Panc1 (cell line): Measurements from ENCODE around the gene SERHL2.
"Not testable (repeated sequence)": the region's sequence is repeated elsewhere in the genome, so short reads cannot be mapped to it uniquely, and the experiment has no call there.

ENCODE experiments used
- POLR2AphosphoS5 ChIP-seq: IDR thresholded peaks from 2 replicates; pipeline ENCODE4 v1.6.1; 2012; ENCODE audit warnings: mild to moderate bottlenecking, low read depth, low read length, moderate library complexity
- TF ChIP-seq, protein P1 (sequence below): fragments of 450-650 bp; IDR thresholded peaks from 2 replicates; pipeline ENCODE4 v1.5.1; 2017; ENCODE audit warnings: mild to moderate bottlenecking
- TF ChIP-seq, protein P2 (sequence below), 2 experiments: IDR thresholded peaks; 2 replicates each; pipeline ENCODE4 v1.6.1; 2011 to 2012; ENCODE audit warnings: low read depth in 2 of 2, control low read depth in 1 of 2, low read length in 1 of 2, mild to moderate bottlenecking in 1 of 2, moderate library complexity in 1 of 2; ENCODE audit not compliant: insufficient read depth in 1 of 2

DNA sequence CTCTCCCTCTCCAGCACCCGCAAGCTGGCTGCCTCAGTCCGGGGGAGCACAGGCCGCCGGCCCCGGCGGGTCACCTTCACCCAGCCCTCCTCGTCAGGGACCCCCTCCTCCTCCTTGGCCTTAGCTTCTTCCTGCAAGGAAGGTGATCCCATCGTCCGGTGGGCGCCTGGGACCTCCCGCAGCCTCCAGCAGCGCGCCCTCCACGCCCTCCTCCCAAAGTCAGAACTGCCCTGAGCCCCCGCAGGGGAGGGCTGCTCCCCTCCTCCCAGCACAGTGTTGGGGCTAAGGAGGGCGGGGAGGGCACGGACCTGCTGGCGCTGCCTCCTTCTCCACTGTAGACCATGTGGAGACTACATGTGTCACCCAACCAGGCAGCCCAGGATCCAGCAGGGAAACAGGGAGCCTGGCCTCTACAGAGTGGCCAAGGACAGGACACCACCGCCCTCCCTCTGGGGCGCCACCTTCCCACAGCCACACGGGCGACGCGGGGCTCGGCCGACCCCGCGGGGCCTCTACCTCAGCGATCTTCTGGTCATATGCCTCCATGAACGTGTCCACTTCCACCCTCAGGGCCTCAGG lies 22.3 kb downstream of the SERHL2 start:
- TF ChIP-seq, protein P1, sequence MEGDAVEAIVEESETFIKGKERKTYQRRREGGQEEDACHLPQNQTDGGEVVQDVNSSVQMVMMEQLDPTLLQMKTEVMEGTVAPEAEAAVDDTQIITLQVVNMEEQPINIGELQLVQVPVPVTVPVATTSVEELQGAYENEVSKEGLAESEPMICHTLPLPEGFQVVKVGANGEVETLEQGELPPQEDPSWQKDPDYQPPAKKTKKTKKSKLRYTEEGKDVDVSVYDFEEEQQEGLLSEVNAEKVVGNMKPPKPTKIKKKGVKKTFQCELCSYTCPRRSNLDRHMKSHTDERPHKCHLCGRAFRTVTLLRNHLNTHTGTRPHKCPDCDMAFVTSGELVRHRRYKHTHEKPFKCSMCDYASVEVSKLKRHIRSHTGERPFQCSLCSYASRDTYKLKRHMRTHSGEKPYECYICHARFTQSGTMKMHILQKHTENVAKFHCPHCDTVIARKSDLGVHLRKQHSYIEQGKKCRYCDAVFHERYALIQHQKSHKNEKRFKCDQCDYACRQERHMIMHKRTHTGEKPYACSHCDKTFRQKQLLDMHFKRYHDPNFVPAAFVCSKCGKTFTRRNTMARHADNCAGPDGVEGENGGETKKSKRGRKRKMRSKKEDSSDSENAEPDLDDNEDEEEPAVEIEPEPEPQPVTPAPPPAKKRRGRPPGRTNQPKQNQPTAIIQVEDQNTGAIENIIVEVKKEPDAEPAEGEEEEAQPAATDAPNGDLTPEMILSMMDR: not testable (repeated sequence)
- TF ChIP-seq POLR2AphosphoS5: not testable (repeated sequence)
- TF ChIP-seq, protein P2, sequence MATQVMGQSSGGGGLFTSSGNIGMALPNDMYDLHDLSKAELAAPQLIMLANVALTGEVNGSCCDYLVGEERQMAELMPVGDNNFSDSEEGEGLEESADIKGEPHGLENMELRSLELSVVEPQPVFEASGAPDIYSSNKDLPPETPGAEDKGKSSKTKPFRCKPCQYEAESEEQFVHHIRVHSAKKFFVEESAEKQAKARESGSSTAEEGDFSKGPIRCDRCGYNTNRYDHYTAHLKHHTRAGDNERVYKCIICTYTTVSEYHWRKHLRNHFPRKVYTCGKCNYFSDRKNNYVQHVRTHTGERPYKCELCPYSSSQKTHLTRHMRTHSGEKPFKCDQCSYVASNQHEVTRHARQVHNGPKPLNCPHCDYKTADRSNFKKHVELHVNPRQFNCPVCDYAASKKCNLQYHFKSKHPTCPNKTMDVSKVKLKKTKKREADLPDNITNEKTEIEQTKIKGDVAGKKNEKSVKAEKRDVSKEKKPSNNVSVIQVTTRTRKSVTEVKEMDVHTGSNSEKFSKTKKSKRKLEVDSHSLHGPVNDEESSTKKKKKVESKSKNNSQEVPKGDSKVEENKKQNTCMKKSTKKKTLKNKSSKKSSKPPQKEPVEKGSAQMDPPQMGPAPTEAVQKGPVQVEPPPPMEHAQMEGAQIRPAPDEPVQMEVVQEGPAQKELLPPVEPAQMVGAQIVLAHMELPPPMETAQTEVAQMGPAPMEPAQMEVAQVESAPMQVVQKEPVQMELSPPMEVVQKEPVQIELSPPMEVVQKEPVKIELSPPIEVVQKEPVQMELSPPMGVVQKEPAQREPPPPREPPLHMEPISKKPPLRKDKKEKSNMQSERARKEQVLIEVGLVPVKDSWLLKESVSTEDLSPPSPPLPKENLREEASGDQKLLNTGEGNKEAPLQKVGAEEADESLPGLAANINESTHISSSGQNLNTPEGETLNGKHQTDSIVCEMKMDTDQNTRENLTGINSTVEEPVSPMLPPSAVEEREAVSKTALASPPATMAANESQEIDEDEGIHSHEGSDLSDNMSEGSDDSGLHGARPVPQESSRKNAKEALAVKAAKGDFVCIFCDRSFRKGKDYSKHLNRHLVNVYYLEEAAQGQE (IDR thresholded peaks at IDR 0.05; ENCODE audit: insufficient read depth in 1 of 2, low read depth in 2 of 2, low read length in 1 of 2): not testable (repeated sequence)
